ENCODE results near the gene TIRAP.

- TF ChIP-seq CTCF (IDR thresholded peaks at IDR 0.05) (no peak), POLR2A (IDR thresholded peaks at IDR 0.05) (no peak)
Observed at GRCh38 chr11:126343051-126343450, 60.2 kb downstream of the TIRAP start.
